NCI-H2196 treated with DMSO at 0.1 percent for 48 hours (cell line): ENCODE results near the gene PPA2.

Experiments used
- DNase-seq: peaks from one replicate; lab custom pipeline; 2025; ENCODE audit not compliant: unreplicated experiment; lab: John Stamatoyannopoulos, UW

Gene PPA2

DNA sequence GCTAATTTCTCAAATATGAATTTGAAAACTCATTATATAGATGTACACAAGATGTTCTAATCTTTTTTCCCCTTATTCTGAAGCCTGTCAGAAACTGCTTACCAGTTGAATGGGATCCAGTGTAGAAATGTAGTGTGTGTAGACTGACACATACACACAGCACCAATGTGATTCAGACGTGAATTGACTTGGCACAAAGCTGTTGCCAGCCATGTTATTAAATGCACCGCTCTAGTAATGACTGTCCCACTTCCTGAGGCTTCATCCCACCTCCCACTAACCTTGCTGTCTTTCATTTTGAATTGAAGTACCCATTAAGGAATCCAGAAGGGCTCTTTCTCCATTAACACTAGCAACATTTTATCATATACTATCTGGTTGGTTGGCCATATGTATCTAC lies 146.6 kb downstream of the PPA2 start:
- DNase-seq, result no peak
